Fibroblast of gingiva (primary cell): ENCODE measurements around the gene PDE10A.
A peak's percentile ranks its signal among the peaks of the same experiment; 100 is the strongest.

Experiments
- DNase-seq: peaks from one replicate; pipeline ENCODE4 v3.0.0-alpha.2; 2011; ENCODE audit warnings: low read depth

PDE10A gene

GRCh38 chr6:165390475-165390874 is 272.6 kb downstream of the PDE10A start:
- DNase-seq, result no peak

- no peak for DNase-seq
These were observed 273.5 kb downstream of the PDE10A start for GRCh38 chr6:165389534-165389933.

- DNase-seq, result no peak
These were observed 279.7 kb downstream of the PDE10A start for GRCh38 chr6:165383323-165383722.

- DNase-seq, result no peak
These were observed 286.9 kb downstream of the PDE10A start for GRCh38 chr6:165376100-165376499.

GRCh38 chr6:165365371-165365770 is 297.7 kb downstream of the PDE10A start:
- no peak for DNase-seq

GRCh38 chr6:165345700-165346099 is 317.3 kb downstream of the PDE10A start:
- no peak for DNase-seq

- DNase-seq, result no peak
These were observed 322.5 kb downstream of the PDE10A start for GRCh38 chr6:165340532-165340931.

GRCh38 chr6:165325609-165326008 is 337.4 kb downstream of the PDE10A start:
- DNase-seq, result no peak

- DNase-seq, result no peak
These were observed 341.4 kb downstream of the PDE10A start for GRCh38 chr6:165321555-165322145.

GRCh38 chr6:165321150-165321549 is 341.9 kb downstream of the PDE10A start:
- no peak for DNase-seq

GRCh38 chr6:165317723-165318122 is 345.3 kb downstream of the PDE10A start:
- no peak for DNase-seq

- DNase-seq, result no peak
These were observed 353.9 kb downstream of the PDE10A start, which contains the start of gene C6orf118 for GRCh38 chr6:165308926-165309731. Gene C6orf118, minus strand, starts transcription at chr6:165309605. Its CDS starts 19 bp downstream, at chr6:165309586.

- no peak for DNase-seq
These were observed 356.1 kb downstream of the PDE10A start for GRCh38 chr6:165306955-165307354.

- DNase-seq, result peak; percentile 0
These were observed 361.4 kb downstream of the PDE10A start for GRCh38 chr6:165301372-165302246.

- DNase-seq, result no peak
These were observed 362.6 kb downstream of the PDE10A start for GRCh38 chr6:165300422-165300936.

GRCh38 chr6:165298875-165299274 is 364.2 kb downstream of the PDE10A start:
- peak; percentile 0 for DNase-seq

- peak; percentile 0 for DNase-seq
These were observed 364.6 kb downstream of the PDE10A start for GRCh38 chr6:165298402-165298801.

- DNase-seq, result no peak
These were observed 370.4 kb downstream of the PDE10A start for GRCh38 chr6:165292657-165293056.
